GM12891 (cell line): Measurements from ENCODE around the gene CA10.

Source experiments
- PAX5 ChIP-seq: IDR thresholded peaks from 2 replicates; pipeline ENCODE4 v1.6.1; 2011; ENCODE audit warnings: low read length, moderate library complexity, mild to moderate bottlenecking; ENCODE audit not compliant: insufficient read depth, severe bottlenecking
- POLR2A ChIP-seq: IDR thresholded peaks from 2 replicates; pipeline ENCODE4 v1.6.1; 2011; ENCODE audit warnings: low read depth, low read length, control low read depth
- POLR2AphosphoS5 ChIP-seq: IDR thresholded peaks from 2 replicates; pipeline ENCODE4 v1.6.1; 2011; ENCODE audit warnings: low read depth, low read length, control low read depth
- TAF1 ChIP-seq: IDR thresholded peaks from 2 replicates; pipeline ENCODE4 v1.6.1; 2011; ENCODE audit warnings: low read depth, low read length, control low read depth

GRCh38 chr17:51909971-51910370 is 248.5 kb downstream of the CA10 start:
- no peak for TF ChIP-seq PAX5
- TF ChIP-seq POLR2A = no peak
- no peak for TF ChIP-seq POLR2AphosphoS5
- TF ChIP-seq TAF1 = no peak
